ENCODE measurements around the gene SLC10A7.

The SLC10A7 gene

GRCh38 chr4:146333187-146333894 lies 188.4 kb downstream of the SLC10A7 start:
- peaks cover 15 to 24% of the 10 kb centered on the region in 2 donors for H3K4me1 ChIP-seq (ENCODE audit: control insufficient read depth in 1 of 2, insufficient read depth in 2 of 2, low read length in 2 of 2)
- peak overlapping the region; percentile 33 to 39 for H3K4me3 ChIP-seq (ENCODE audit: low read depth in 1 of 2, low read length in 2 of 2)
- H3K27me3 ChIP-seq (ENCODE audit: control insufficient read depth in 1 of 2, insufficient read depth in 2 of 2, low read length in 2 of 2), result no peaks in the 10 kb centered on the region
- H3K9ac ChIP-seq (ENCODE audit: low read depth in 1 of 2, low read length in 2 of 2), result no peak overlapping the region
- no peak overlapping the region for H3K27ac ChIP-seq (ENCODE audit: low read depth, low read length)
- H3K36me3 ChIP-seq (ENCODE audit: control insufficient read depth in 1 of 2, insufficient read depth in 2 of 2, low read length in 2 of 2), result no peaks in the 10 kb centered on the region
- H3K9me3 ChIP-seq (ENCODE audit: control insufficient read depth in 1 of 2, low read length in 2 of 2), result no peaks in the 10 kb centered on the region

GRCh38 chr4:146330392-146330791 lies 191.3 kb downstream of the SLC10A7 start:
- Histone ChIP-seq H3K27me3 (ENCODE audit: control insufficient read depth in 1 of 2, insufficient read depth in 2 of 2, low read length in 2 of 2) (no peaks in the 10 kb centered on the region), H3K4me3 (ENCODE audit: low read depth in 1 of 2, low read length in 2 of 2) (no peak overlapping the region), H3K27ac (ENCODE audit: low read depth, low read length) (no peak overlapping the region), H3K36me3 (ENCODE audit: control insufficient read depth in 1 of 2, insufficient read depth in 2 of 2, low read length in 2 of 2) (no peaks in the 10 kb centered on the region), H3K9ac (ENCODE audit: low read depth in 1 of 2, low read length in 2 of 2) (no peak overlapping the region), H3K4me1 (ENCODE audit: control insufficient read depth in 1 of 2, insufficient read depth in 2 of 2, low read length in 2 of 2) (peaks cover 7 to 14% of the 10 kb centered on the region in 2 donors), H3K9me3 (ENCODE audit: control insufficient read depth in 1 of 2, low read length in 2 of 2) (no peaks in the 10 kb centered on the region)

- no peak overlapping the region for H3K27ac ChIP-seq (ENCODE audit: low read depth, low read length)
Observed at GRCh38 chr4:146329050-146329716, 192.6 kb downstream of the SLC10A7 start.

GRCh38 chr4:146327859-146328650 lies 193.7 kb downstream of the SLC10A7 start:
- H3K27me3 ChIP-seq (ENCODE audit: control insufficient read depth in 1 of 2, insufficient read depth in 2 of 2, low read length in 2 of 2), result no peaks in the 10 kb centered on the region
- no peaks in the 10 kb centered on the region for H3K9me3 ChIP-seq (ENCODE audit: control insufficient read depth in 1 of 2, low read length in 2 of 2)
- H3K27ac ChIP-seq (ENCODE audit: low read depth, low read length), result no peak overlapping the region
- no peak overlapping the region for H3K4me3 ChIP-seq (ENCODE audit: low read depth in 1 of 2, low read length in 2 of 2)
- H3K9ac ChIP-seq (ENCODE audit: low read depth in 1 of 2, low read length in 2 of 2), result no peak overlapping the region
- no peaks in the 10 kb centered on the region for H3K4me1 ChIP-seq (ENCODE audit: control insufficient read depth in 1 of 2, insufficient read depth in 2 of 2, low read length in 2 of 2)
- H3K36me3 ChIP-seq (ENCODE audit: control insufficient read depth in 1 of 2, insufficient read depth in 2 of 2, low read length in 2 of 2), result no peaks in the 10 kb centered on the region

More at GRCh38 chr4:146329050-146329716, 192.6 kb downstream of the SLC10A7 start:
- Histone ChIP-seq H3K4me1 (ENCODE audit: control insufficient read depth in 1 of 2, insufficient read depth in 2 of 2, low read length in 2 of 2) (peaks cover 7 to 9% of the 10 kb centered on the region in 2 donors), H3K9me3 (ENCODE audit: control insufficient read depth in 1 of 2, low read length in 2 of 2) (no peaks in the 10 kb centered on the region), H3K4me3 (ENCODE audit: low read depth in 1 of 2, low read length in 2 of 2) (no peak overlapping the region), H3K36me3 (ENCODE audit: control insufficient read depth in 1 of 2, insufficient read depth in 2 of 2, low read length in 2 of 2) (no peaks in the 10 kb centered on the region), H3K27me3 (ENCODE audit: control insufficient read depth in 1 of 2, insufficient read depth in 2 of 2, low read length in 2 of 2) (no peaks in the 10 kb centered on the region), H3K9ac (ENCODE audit: low read depth in 1 of 2, low read length in 2 of 2) (no peak overlapping the region)

- Histone ChIP-seq H3K4me3 (ENCODE audit: low read depth in 1 of 2, low read length in 2 of 2) (no peak overlapping the region), H3K27ac (ENCODE audit: low read depth, low read length) (no peak overlapping the region), H3K27me3 (ENCODE audit: control insufficient read depth in 1 of 2, insufficient read depth in 2 of 2, low read length in 2 of 2) (no peaks in the 10 kb centered on the region), H3K9me3 (ENCODE audit: control insufficient read depth in 1 of 2, low read length in 2 of 2) (no peaks in the 10 kb centered on the region), H3K9ac (ENCODE audit: low read depth in 1 of 2, low read length in 2 of 2) (no peak overlapping the region), H3K4me1 (ENCODE audit: control insufficient read depth in 1 of 2, insufficient read depth in 2 of 2, low read length in 2 of 2) (no peaks in the 10 kb centered on the region), H3K36me3 (ENCODE audit: control insufficient read depth in 1 of 2, insufficient read depth in 2 of 2, low read length in 2 of 2) (no peaks in the 10 kb centered on the region)
Observed at GRCh38 chr4:146318894-146319293, 202.8 kb downstream of the SLC10A7 start.

- Histone ChIP-seq H3K4me3 (ENCODE audit: low read depth in 1 of 2, low read length in 2 of 2) (no peak overlapping the region), H3K27ac (ENCODE audit: low read depth, low read length) (no peak overlapping the region)
Observed at GRCh38 chr4:146317783-146318182, 204.0 kb downstream of the SLC10A7 start.

GRCh38 chr4:146315184-146315583 lies 206.6 kb downstream of the SLC10A7 start:
- Histone ChIP-seq H3K27me3 (ENCODE audit: control insufficient read depth in 1 of 2, insufficient read depth in 2 of 2, low read length in 2 of 2) (no peaks in the 10 kb centered on the region), H3K9ac (ENCODE audit: low read depth in 1 of 2, low read length in 2 of 2) (no peak overlapping the region), H3K4me3 (ENCODE audit: low read depth in 1 of 2, low read length in 2 of 2) (no peak overlapping the region), H3K36me3 (ENCODE audit: control insufficient read depth in 1 of 2, insufficient read depth in 2 of 2, low read length in 2 of 2) (no peaks in the 10 kb centered on the region), H3K27ac (ENCODE audit: low read depth, low read length) (no peak overlapping the region), H3K4me1 (ENCODE audit: control insufficient read depth in 1 of 2, insufficient read depth in 2 of 2, low read length in 2 of 2) (no peaks in the 10 kb centered on the region), H3K9me3 (ENCODE audit: control insufficient read depth in 1 of 2, low read length in 2 of 2) (no peaks in the 10 kb centered on the region)

More at GRCh38 chr4:146317783-146318182, 204.0 kb downstream of the SLC10A7 start:
- H3K27me3 ChIP-seq (ENCODE audit: control insufficient read depth in 1 of 2, insufficient read depth in 2 of 2, low read length in 2 of 2), result no peaks in the 10 kb centered on the region
- no peaks in the 10 kb centered on the region for H3K9me3 ChIP-seq (ENCODE audit: control insufficient read depth in 1 of 2, low read length in 2 of 2)
- H3K4me1 ChIP-seq (ENCODE audit: control insufficient read depth in 1 of 2, insufficient read depth in 2 of 2, low read length in 2 of 2), result no peaks in the 10 kb centered on the region
- H3K36me3 ChIP-seq (ENCODE audit: control insufficient read depth in 1 of 2, insufficient read depth in 2 of 2, low read length in 2 of 2), result no peaks in the 10 kb centered on the region
- no peak overlapping the region for H3K9ac ChIP-seq (ENCODE audit: low read depth in 1 of 2, low read length in 2 of 2)

GRCh38 chr4:146311238-146311970 lies 210.3 kb downstream of the SLC10A7 start:
- Histone ChIP-seq H3K27ac (ENCODE audit: low read depth, low read length) (no peak overlapping the region), H3K4me3 (ENCODE audit: low read depth in 1 of 2, low read length in 2 of 2) (no peak overlapping the region), H3K27me3 (ENCODE audit: control insufficient read depth in 1 of 2, insufficient read depth in 2 of 2, low read length in 2 of 2) (no peaks in the 10 kb centered on the region), H3K9ac (ENCODE audit: low read depth in 1 of 2, low read length in 2 of 2) (no peak overlapping the region), H3K36me3 (ENCODE audit: control insufficient read depth in 1 of 2, insufficient read depth in 2 of 2, low read length in 2 of 2) (no peaks in the 10 kb centered on the region), H3K4me1 (ENCODE audit: control insufficient read depth in 1 of 2, insufficient read depth in 2 of 2, low read length in 2 of 2) (no peaks in the 10 kb centered on the region), H3K9me3 (ENCODE audit: control insufficient read depth in 1 of 2, low read length in 2 of 2) (no peaks in the 10 kb centered on the region)

GRCh38 chr4:146310319-146311021 lies 211.3 kb downstream of the SLC10A7 start:
- H3K9me3 ChIP-seq (ENCODE audit: control insufficient read depth in 1 of 2, low read length in 2 of 2), result no peaks in the 10 kb centered on the region
- no peak overlapping the region for H3K9ac ChIP-seq (ENCODE audit: low read depth in 1 of 2, low read length in 2 of 2)
- H3K36me3 ChIP-seq (ENCODE audit: control insufficient read depth in 1 of 2, insufficient read depth in 2 of 2, low read length in 2 of 2), result no peaks in the 10 kb centered on the region
- no peak overlapping the region for H3K27ac ChIP-seq (ENCODE audit: low read depth, low read length)
- H3K4me3 ChIP-seq (ENCODE audit: low read depth in 1 of 2, low read length in 2 of 2), result no peak overlapping the region
- no peaks in the 10 kb centered on the region for H3K4me1 ChIP-seq (ENCODE audit: control insufficient read depth in 1 of 2, insufficient read depth in 2 of 2, low read length in 2 of 2)
- H3K27me3 ChIP-seq (ENCODE audit: control insufficient read depth in 1 of 2, insufficient read depth in 2 of 2, low read length in 2 of 2), result no peaks in the 10 kb centered on the region

Measured in duodenal mucosa (tissue), 2 donors.